Mucosa of rectum (tissue), 2 donors: ENCODE data around the gene PNPLA6.
A peak's percentile ranks its signal among the peaks of the same experiment; 100 is the strongest.

ENCODE experiments used
- H3K27ac ChIP-seq, 2 donors: one replicate each; pipeline ENCODE4 v1.7.0; 2013; ENCODE audit warnings: inconsistent platforms in 2 of 2, low read depth in 2 of 2, low read length in 2 of 2
- H3K27me3 ChIP-seq, 2 donors: one replicate each; pipeline ENCODE4 v1.7.0; 2013; ENCODE audit warnings: low read length in 2 of 2; ENCODE audit not compliant: control insufficient read depth in 2 of 2, insufficient read depth in 2 of 2
- H3K36me3 ChIP-seq, 2 donors: one replicate each; pipeline ENCODE4 v1.7.0; 2013; ENCODE audit warnings: low read length in 2 of 2; ENCODE audit not compliant: control insufficient read depth in 2 of 2, insufficient read depth in 2 of 2
- H3K4me1 ChIP-seq, 2 donors: one replicate each; pipeline ENCODE4 v1.7.0; 2013; ENCODE audit warnings: low read length in 2 of 2, mild to moderate bottlenecking in 1 of 2; ENCODE audit not compliant: control insufficient read depth in 2 of 2, insufficient read depth in 2 of 2
- H3K4me3 ChIP-seq, 2 donors: one replicate each; pipeline ENCODE4 v1.7.0; 2013; ENCODE audit warnings: low read length in 2 of 2
- H3K9ac ChIP-seq, 2 donors: one replicate each; pipeline ENCODE4 v1.7.0; 2013; ENCODE audit warnings: low read length in 2 of 2, low read depth in 1 of 2, mild to moderate bottlenecking in 1 of 2
- H3K9me3 ChIP-seq, 2 donors: one replicate each; pipeline ENCODE4 v1.7.0; 2013; ENCODE audit warnings: low read length in 2 of 2; ENCODE audit not compliant: control insufficient read depth in 2 of 2
- donor health status: healthy.
- donor health status: Normal muscosa, but diverticular disease.

PNPLA6 gene

DNA sequence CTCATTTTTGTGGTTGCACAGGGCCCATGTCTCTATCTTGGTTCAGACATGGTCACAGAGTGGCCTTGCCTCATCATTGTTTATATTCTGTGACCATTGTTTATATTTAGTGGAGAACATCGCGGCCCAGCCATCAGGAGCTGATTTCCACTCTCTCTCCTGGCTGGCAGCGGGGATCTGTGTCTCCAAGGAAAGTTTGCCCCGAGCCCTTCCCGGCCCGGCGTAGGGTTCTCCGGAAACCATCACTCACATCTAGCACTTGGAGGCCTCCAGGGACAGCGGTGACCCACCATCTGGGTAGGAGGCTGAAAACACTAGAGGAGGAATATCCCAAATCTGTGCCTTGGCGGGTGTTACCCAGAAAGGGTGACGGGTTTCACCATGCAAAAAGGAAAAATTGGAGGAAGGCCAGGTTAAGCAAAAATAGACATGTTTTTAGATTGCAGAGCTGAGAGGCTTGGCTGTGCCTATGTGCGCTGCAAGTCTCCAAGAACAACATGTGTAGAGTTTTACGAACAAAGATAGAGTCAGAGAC, 20.3 kb upstream of the PNPLA6 start:
- H3K9ac ChIP-seq: peak overlapping the region; percentile 63
- H3K27me3 ChIP-seq: no peaks in the 10 kb centered on the region
- H3K27ac ChIP-seq: peak overlapping the region; percentile 79 to 81
- H3K4me1 ChIP-seq: peaks cover 10 to 13% of the 10 kb centered on the region in 2 donors
- peaks cover 0 to 2% of the 10 kb centered on the region in 2 donors for H3K36me3 ChIP-seq
- H3K4me3 ChIP-seq: peak overlapping the region; percentile 54 to 71
- no peaks in the 10 kb centered on the region for H3K9me3 ChIP-seq

DNA sequence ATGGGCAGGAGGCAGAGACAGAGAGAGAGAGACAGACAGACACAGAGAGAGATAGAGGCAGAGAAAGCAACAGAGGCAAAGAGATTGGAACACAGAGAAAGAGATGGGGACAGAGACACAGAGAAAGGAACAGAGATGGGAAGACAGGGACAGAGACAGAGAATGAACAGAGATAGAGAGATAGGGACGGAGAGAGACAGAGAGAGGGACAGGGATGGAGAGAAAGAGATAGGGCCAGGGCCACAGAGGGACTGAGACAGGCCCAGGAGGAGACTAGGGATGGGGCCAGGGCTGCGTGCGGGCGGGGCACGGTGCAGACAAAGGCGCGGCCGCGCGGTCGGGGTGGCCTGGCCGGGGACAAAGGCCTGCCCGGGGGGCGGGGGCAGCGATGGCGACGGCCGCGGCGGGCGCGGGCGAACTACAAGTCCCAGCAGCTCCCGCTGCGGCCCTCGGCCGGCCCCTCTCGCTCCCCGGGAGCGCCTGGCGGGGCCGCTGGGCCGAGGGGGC, 19.8 kb upstream of the PNPLA6 start, which contains the start of gene ZNF358:
Gene ZNF358, plus strand, starts transcription at position 459 of the 507 bp plus-strand sequence. CDS start 3,140 bp downstream, outside the sequence.
- no peaks in the 10 kb centered on the region for H3K27me3 ChIP-seq
- peak within 1 kb of the TSS; percentile 80 to 81 for H3K9ac ChIP-seq
- peaks cover 10 to 13% of the 10 kb centered on the region in 2 donors for H3K4me1 ChIP-seq
- peak within 1 kb of the TSS; percentile 64 to 71 for H3K4me3 ChIP-seq
- peaks cover 0 to 3% of the 10 kb centered on the region in 2 donors for H3K36me3 ChIP-seq
- peak within 1 kb of the TSS; percentile 79 to 81 for H3K27ac ChIP-seq
- no peaks in the 10 kb centered on the region for H3K9me3 ChIP-seq

DNA sequence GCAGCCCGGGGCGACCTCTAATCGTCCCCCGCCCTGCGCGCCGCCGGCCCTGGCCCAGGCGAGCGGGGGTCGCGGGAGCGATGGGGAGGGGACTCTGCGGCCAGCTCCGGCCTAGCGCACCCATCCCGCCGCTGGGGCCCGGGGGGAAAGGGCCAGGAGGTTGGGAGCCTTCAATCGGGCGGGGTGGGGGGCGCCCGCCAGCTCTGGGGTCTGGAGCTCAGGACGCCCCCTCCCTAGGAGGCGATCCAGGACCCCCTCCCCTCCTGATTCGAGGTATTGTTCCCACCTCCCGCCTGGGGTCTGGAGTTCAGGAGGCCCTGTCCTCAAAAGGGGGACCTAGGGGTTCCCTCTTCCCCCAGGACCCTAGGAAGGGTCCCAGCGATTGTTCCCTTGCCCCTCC, 19.2 kb upstream of the PNPLA6 start:
- Histone ChIP-seq H3K36me3 (peaks cover 0 to 3% of the 10 kb centered on the region in 2 donors), H3K27me3 (no peaks in the 10 kb centered on the region), H3K9me3 (no peaks in the 10 kb centered on the region), H3K4me3 (peak overlapping the region; percentile 64 to 70), H3K9ac (peak overlapping the region; percentile 80 to 81), H3K27ac (peak overlapping the region; percentile 52 to 55), H3K4me1 (peaks cover 10 to 13% of the 10 kb centered on the region in 2 donors)

DNA sequence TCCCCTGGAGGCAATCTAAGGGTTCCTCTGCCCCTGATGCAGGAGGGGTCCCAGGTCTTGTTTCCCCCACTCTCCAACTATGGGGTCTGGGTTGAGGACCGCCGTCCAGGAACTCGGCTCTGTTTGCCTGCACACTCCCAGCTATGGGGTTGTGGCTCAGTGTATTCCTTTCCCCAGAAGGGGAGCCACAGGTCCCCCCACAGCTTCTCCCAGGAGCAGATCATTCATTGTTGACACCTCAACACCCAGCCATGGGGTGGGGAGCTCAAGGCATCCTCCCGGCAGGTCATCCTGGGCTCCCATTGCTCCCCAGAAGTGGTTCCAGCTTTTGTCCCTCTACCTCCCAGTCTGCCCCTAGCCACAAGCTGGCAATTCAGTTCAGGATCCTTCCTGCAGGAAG, 18.6 kb upstream of the PNPLA6 start:
- H3K4me1 ChIP-seq: peaks cover 11 to 15% of the 10 kb centered on the region in 2 donors
- H3K36me3 ChIP-seq: peaks cover 0 to 3% of the 10 kb centered on the region in 2 donors
- H3K27me3 ChIP-seq: no peaks in the 10 kb centered on the region
- peak overlapping the region; percentile 52 to 55 for H3K27ac ChIP-seq
- peak overlapping the region; percentile 64 to 70 for H3K4me3 ChIP-seq
- H3K9me3 ChIP-seq: no peaks in the 10 kb centered on the region
- H3K9ac ChIP-seq: peak overlapping the region; percentile 80 to 81

DNA sequence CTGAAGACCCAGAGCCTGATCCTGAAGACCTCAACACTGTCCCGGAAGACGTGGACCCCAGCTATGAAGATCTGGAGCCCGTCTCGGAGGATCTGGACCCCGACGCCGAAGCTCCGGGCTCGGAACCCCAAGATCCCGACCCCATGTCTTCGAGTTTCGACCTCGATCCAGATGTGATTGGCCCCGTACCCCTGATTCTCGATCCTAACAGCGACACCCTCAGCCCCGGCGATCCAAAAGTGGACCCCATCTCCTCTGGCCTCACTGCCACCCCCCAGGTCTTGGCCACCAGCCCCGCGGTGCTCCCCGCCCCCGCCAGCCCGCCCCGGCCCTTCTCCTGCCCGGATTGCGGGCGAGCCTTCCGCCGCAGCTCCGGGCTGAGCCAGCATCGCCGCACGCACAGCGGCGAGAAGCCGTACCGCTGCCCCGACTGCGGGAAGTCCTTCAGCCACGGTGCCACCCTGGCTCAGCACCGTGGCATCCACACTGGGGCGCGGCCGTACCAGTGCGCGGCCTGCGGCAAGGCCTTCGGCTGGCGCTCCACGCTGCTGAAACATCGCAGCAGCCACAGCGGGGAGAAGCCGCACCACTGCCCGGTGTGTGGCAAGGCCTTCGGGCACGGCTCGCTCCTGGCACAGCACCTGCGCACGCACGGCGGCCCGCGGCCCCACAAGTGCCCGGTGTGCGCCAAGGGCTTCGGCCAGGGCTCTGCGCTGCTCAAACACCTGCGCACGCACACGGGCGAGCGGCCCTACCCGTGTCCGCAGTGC, 16.0 kb upstream of the PNPLA6 start:
- H3K9ac ChIP-seq: no peak overlapping the region
- H3K36me3 ChIP-seq: peaks cover 0 to 3% of the 10 kb centered on the region in 2 donors
- no peaks in the 10 kb centered on the region for H3K27me3 ChIP-seq
- H3K4me1 ChIP-seq: peaks cover 26 to 33% of the 10 kb centered on the region in 2 donors
- no peak overlapping the region for H3K27ac ChIP-seq
- no peaks in the 10 kb centered on the region for H3K9me3 ChIP-seq
- no peak overlapping the region for H3K4me3 ChIP-seq

DNA sequence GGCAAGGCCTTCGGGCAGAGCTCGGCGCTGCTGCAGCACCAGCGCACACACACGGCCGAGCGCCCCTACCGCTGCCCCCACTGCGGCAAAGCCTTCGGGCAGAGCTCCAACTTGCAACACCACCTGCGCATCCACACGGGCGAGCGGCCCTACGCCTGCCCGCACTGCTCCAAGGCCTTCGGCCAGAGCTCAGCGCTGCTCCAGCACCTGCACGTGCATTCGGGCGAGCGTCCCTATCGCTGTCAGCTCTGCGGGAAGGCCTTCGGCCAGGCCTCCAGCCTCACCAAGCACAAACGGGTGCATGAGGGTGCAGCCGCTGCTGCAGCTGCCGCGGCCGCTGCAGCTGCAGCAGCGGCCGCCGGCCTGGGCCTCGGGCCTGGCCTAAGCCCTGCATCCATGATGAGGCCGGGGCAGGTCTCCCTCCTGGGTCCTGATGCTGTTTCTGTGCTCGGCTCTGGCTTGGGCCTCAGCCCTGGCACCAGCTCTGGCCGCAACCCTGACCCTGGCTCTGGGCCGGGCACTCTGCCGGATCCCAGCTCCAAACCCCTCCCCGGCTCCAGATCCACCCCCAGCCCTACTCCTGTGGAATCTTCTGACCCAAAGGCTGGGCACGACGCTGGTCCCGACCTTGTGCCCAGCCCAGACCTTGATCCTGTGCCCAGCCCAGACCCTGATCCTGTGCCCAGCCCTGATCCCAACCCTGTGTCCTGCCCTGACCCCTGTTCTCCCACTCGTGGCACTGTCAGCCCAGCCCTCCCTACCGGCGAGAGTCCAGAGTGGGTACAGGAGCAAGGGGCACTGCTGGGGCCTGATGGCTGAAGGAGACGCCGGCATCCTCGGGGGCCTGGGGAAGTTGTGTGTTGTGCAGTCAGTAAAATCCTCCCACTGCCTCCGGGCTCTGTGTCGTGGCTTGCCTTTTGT, 15.1 kb upstream of the PNPLA6 start:
- Histone ChIP-seq H3K9ac (no peak overlapping the region), H3K27ac (no peak overlapping the region), H3K27me3 (no peaks in the 10 kb centered on the region), H3K36me3 (peaks cover 0 to 4% of the 10 kb centered on the region in 2 donors), H3K4me1 (peaks cover 25 to 30% of the 10 kb centered on the region in 2 donors), H3K4me3 (no peak overlapping the region), H3K9me3 (no peaks in the 10 kb centered on the region)

DNA sequence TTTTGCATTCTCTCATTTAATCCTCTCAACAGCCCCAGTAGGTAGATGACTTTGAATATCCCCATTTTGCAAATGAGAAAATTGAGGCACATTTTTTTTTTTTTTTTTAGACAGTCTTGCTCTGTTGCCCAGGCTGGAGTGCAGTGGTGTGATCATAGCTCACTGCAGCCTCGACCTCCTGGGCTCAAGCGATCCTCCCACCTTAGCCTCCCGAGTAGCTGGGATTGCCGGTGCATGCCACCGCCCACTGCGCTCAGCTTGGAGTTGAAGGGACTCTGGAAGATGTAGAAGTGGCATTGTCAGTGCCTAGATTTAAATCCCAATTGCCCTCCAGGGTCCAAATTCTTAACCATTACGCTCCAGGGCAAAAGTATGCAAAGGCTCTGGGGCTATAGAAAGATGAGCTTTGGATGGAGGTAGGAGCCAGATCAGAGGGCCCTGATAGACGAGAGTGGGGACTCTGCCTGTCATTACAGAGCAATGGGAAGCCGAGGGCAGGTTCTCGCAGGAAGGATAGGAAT, 13.9 kb upstream of the PNPLA6 start:
- Histone ChIP-seq H3K4me1 (peaks cover 19 to 25% of the 10 kb centered on the region in 2 donors), H3K9ac (peak overlapping the region in 1 of 2 donors; percentile 72), H3K27ac (peak overlapping the region in 1 of 2 donors; percentile 70), H3K9me3 (no peaks in the 10 kb centered on the region), H3K4me3 (peak overlapping the region; percentile 51 to 83), H3K27me3 (no peaks in the 10 kb centered on the region), H3K36me3 (peaks cover under 1 to 12% of the 10 kb centered on the region in 2 donors)

DNA sequence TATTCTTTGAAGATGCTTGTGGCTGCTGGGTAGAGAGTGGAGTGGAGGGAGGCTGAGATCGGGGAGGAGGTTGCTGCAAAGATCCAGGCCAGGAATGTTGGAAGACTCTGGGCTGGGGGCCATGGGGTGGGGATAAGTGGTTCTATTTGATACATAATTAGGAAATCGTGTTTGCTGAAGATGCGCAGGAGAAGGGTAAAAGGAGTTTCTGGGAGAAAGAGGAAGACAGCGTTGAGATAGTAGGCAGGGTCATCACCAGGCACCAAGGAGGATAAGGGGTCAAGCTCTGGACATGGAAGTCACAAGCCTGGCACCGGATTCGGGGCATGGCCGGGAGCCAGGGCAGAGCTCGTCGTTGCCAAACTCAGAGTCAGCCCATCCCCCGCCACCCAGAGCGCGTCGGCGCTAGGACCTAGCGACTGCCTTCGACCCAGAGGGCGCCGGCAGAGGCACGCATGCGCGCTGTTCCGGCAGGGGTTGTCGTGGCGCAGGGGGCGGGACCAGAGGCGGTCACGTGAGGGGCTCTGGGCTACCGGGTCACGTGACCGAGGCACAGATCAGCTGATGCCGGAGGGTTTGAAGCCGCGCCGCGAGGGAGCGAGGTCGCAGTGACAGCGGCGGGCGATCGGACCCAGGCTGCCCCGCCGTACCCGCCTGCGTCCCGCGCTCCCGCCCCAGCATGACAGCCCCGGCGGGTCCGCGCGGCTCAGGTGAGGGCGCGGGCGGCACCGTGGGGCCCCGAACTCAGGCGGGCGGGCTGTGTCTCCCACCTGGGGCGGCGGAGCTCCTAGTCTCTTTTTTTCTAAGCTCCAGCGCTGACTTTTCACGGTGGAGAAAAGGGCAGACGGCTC, 13.2 kb upstream of the PNPLA6 start, which contains the start of gene MCOLN1:
Gene MCOLN1, plus strand, starts transcription at position 553 of the 851 bp plus-strand sequence. Its CDS starts 127 bp downstream, at position 680.
- no peaks in the 10 kb centered on the region for H3K27me3 ChIP-seq
- peaks cover 16 to 20% of the 10 kb centered on the region in 2 donors for H3K4me1 ChIP-seq
- peaks cover 2 to 15% of the 10 kb centered on the region in 2 donors for H3K36me3 ChIP-seq
- peak within 1 kb of the TSS; percentile 76 to 83 for H3K4me3 ChIP-seq
- no peaks in the 10 kb centered on the region for H3K9me3 ChIP-seq
- H3K27ac ChIP-seq: peak within 1 kb of the TSS; percentile 61 to 70
- H3K9ac ChIP-seq: peak within 1 kb of the TSS; percentile 66 to 72
